Mesothelial cell of epicardium (in vitro differentiated cells): ENCODE data around the gene TGDS. TPM values are rescaled to one million over a fixed set of nuclear protein-coding genes. Genes with fewer than 3 reads are reported as not detected.

ENCODE experiments used
- DNase-seq, 2 experiments: peaks; one replicate each; pipeline ENCODE4 v3.0.0; 2021; ENCODE audit warnings: low spot score in 2 of 2; ENCODE audit not compliant: unreplicated experiment in 2 of 2
- H3K27ac Mint-ChIP-seq: 2 replicates; pipeline ENCODE4 v1.8.0; 2021; ENCODE audit warnings: mixed read lengths
- H3K27me3 Mint-ChIP-seq: 2 replicates; pipeline ENCODE4 v1.8.0; 2021; ENCODE audit warnings: low read depth, mixed read lengths
- H3K36me3 Mint-ChIP-seq: 2 replicates; pipeline ENCODE4 v1.8.0; 2021; ENCODE audit warnings: mixed read lengths
- H3K4me1 Mint-ChIP-seq: 2 replicates; pipeline ENCODE4 v1.8.0; 2021; ENCODE audit warnings: mixed read lengths
- H3K4me3 Mint-ChIP-seq: 2 replicates; pipeline ENCODE4 v1.8.0; 2021; ENCODE audit warnings: mild to moderate bottlenecking, moderate library complexity, mixed read lengths
- H3K9me3 Mint-ChIP-seq: 2 replicates; pipeline ENCODE4 v1.8.0; 2021; ENCODE audit warnings: mixed read lengths
- total RNA-seq: library from RNA; stranded (reverse); gene quantifications from 3 replicates; pipeline ENCODE4 v1.2.1, GENCODE V29; 2021
- TF ChIP-seq, protein P1 (sequence below): fragments of 200-600 bp; sonication (generic); IDR thresholded peaks from one replicate; pipeline ENCODE4 v1.5.0; 2021; ENCODE audit warnings: antibody characterized with exemption; ENCODE audit not compliant: unreplicated experiment

Gene TGDS
- total RNA-seq, 1 donor from 2014 or later = 9.1 TPM

DNA sequence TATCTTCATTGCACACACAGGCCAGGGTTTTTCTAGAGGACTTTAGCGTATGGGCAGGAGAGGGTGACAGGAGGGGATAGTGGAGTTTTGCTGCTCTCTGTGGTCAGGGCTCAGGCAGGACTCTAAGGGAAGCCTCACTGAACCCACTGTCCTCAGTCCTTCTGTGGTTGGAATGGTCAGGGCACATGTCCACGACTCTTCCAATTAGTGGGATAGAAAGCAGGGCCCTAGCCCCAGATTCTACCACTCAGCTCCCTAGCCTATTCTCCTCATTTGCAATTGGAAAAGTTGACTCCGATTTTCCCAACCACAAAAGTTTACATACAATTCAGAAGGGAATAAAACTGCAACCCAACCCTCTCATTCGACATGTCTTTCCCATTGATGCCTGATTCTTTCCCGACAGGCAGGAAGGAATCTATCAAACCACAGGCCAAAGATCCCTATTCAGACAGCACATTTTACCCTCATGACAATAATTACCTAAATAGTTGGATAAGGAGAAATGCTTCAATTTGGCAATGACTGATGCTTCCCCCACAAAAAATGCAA is 38.2 kb downstream of the TGDS start:
- H3K4me1 Mint-ChIP-seq = peaks cover 6% of the 10 kb centered on the region
- no peaks in the 10 kb centered on the region for H3K9me3 Mint-ChIP-seq
- TF ChIP-seq, protein P1, sequence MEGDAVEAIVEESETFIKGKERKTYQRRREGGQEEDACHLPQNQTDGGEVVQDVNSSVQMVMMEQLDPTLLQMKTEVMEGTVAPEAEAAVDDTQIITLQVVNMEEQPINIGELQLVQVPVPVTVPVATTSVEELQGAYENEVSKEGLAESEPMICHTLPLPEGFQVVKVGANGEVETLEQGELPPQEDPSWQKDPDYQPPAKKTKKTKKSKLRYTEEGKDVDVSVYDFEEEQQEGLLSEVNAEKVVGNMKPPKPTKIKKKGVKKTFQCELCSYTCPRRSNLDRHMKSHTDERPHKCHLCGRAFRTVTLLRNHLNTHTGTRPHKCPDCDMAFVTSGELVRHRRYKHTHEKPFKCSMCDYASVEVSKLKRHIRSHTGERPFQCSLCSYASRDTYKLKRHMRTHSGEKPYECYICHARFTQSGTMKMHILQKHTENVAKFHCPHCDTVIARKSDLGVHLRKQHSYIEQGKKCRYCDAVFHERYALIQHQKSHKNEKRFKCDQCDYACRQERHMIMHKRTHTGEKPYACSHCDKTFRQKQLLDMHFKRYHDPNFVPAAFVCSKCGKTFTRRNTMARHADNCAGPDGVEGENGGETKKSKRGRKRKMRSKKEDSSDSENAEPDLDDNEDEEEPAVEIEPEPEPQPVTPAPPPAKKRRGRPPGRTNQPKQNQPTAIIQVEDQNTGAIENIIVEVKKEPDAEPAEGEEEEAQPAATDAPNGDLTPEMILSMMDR = no peak
- H3K27ac Mint-ChIP-seq = no peak overlapping the region
- no peak overlapping the region for H3K4me3 Mint-ChIP-seq
- DNase-seq = no peak
- no peaks in the 10 kb centered on the region for H3K27me3 Mint-ChIP-seq
- peaks cover 3% of the 10 kb centered on the region for H3K36me3 Mint-ChIP-seq

GRCh38 chr13:94556621-94557020 is 39.3 kb downstream of the TGDS start:
- Mint-ChIP-seq H3K27ac (peak overlapping the region; percentile 50), H3K4me3 (no peak overlapping the region), H3K27me3 (no peaks in the 10 kb centered on the region), H3K36me3 (no peaks in the 10 kb centered on the region), H3K4me1 (peaks cover 6% of the 10 kb centered on the region), H3K9me3 (no peaks in the 10 kb centered on the region)
- no peak for DNase-seq
- TF ChIP-seq, protein P1 = no peak

GRCh38 chr13:94556041-94556440 is 39.9 kb downstream of the TGDS start:
- no peaks in the 10 kb centered on the region for H3K27me3 Mint-ChIP-seq
- TF ChIP-seq, protein P1 = no peak
- H3K4me3 Mint-ChIP-seq = no peak overlapping the region

DNA sequence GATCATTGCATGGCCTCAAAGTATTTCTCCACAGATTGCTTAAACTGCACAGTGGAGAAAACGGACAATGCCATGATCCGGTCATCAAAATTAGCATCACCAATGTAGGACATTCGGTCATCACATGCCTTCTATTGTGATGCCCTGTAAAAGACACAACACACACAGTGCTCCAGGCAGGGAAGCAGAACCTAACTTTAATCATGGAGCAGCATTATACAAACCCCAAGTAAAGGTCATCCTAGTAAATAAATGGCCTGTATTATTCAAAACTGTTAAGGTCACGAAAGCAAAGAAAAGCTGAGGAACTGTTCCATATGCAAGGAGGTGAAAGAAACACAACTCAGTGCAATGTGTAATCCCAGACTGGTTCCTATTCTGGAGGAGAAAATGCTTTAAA is 42.2 kb downstream of the TGDS start:
- no peak for DNase-seq
- Mint-ChIP-seq H3K27ac (no peak overlapping the region), H3K4me1 (peaks cover 8% of the 10 kb centered on the region), H3K36me3 (no peaks in the 10 kb centered on the region), H3K4me3 (no peak overlapping the region), H3K27me3 (peaks cover 3% of the 10 kb centered on the region), H3K9me3 (no peaks in the 10 kb centered on the region)
- TF ChIP-seq, protein P1 = no peak

More at GRCh38 chr13:94556041-94556440, 39.9 kb downstream of the TGDS start:
- Mint-ChIP-seq H3K36me3 (no peaks in the 10 kb centered on the region), H3K27ac (peak overlapping the region; percentile 50), H3K4me1 (peaks cover 6% of the 10 kb centered on the region), H3K9me3 (no peaks in the 10 kb centered on the region)
- DNase-seq = no peak

DNA sequence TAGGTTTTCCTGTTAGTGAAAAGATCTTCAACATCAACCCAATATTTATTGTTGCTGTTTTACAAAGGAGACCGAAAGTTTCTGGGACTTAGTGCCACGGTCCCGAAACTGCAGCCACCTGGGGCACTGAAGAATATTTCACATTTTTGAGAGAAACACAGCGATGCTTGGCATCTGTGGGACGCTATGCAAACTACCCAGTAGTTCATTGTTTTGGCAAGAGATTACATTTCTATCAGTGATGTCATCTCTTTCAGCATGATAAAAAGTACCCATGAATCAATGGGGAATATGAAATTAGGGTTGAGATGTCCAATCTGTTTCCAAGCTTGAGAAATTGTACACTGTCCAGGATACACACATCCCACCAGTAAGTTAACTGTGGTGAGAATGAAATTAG is 43.9 kb downstream of the TGDS start:
- Mint-ChIP-seq H3K27me3 (peaks cover 3% of the 10 kb centered on the region), H3K4me3 (no peak overlapping the region), H3K4me1 (peaks cover 11% of the 10 kb centered on the region), H3K9me3 (no peaks in the 10 kb centered on the region), H3K27ac (no peak overlapping the region), H3K36me3 (no peaks in the 10 kb centered on the region)
- no peak for DNase-seq
- TF ChIP-seq, protein P1 = no peak
